ENCODE results near the gene PIEZO2. TPM values are rescaled to one million over a fixed set of nuclear protein-coding genes. Genes with fewer than 3 reads are reported as not detected.
"Not testable (repeated sequence)": the region's sequence is repeated elsewhere in the genome, so short reads cannot be mapped to it uniquely, and the experiment has no call there.

PIEZO2 gene
- total RNA-seq, 2 experiments from 2014 or later = not detected

- ChIA-PET CTCF (no interaction called here), POLR2A (no interaction called here)
- ATAC-seq (ENCODE audit: poor library complexity) = no peak
- H3K9me3 ChIP-seq (ENCODE audit: control insufficient read depth in 1 of 2, insufficient read depth in 1 of 2, low read length in 2 of 2) = peaks cover 0 to 5% of the 10 kb centered on the region in 2 experiments
- H3K36me3 ChIP-seq (ENCODE audit: insufficient read depth, low read length) = no peaks in the 10 kb centered on the region
- Mint-ChIP-seq H3K4me3 (no peak overlapping the region), H3K27ac (no peak overlapping the region), H3K4me1 (ENCODE audit: low read depth) (no peaks in the 10 kb centered on the region), H3K9me3 (no peaks in the 10 kb centered on the region), H3K36me3 (ENCODE audit: low read depth) (no peaks in the 10 kb centered on the region), H3K27me3 (no peaks in the 10 kb centered on the region)
- H3K27ac ChIP-seq (ENCODE audit: low read depth in 1 of 2, low read length in 2 of 2) = no peak overlapping the region
- DNase-seq = no peak
- no peaks in the 10 kb centered on the region for H3K4me1 ChIP-seq (ENCODE audit: insufficient read depth, low read length)
- TF ChIP-seq, protein P1, sequence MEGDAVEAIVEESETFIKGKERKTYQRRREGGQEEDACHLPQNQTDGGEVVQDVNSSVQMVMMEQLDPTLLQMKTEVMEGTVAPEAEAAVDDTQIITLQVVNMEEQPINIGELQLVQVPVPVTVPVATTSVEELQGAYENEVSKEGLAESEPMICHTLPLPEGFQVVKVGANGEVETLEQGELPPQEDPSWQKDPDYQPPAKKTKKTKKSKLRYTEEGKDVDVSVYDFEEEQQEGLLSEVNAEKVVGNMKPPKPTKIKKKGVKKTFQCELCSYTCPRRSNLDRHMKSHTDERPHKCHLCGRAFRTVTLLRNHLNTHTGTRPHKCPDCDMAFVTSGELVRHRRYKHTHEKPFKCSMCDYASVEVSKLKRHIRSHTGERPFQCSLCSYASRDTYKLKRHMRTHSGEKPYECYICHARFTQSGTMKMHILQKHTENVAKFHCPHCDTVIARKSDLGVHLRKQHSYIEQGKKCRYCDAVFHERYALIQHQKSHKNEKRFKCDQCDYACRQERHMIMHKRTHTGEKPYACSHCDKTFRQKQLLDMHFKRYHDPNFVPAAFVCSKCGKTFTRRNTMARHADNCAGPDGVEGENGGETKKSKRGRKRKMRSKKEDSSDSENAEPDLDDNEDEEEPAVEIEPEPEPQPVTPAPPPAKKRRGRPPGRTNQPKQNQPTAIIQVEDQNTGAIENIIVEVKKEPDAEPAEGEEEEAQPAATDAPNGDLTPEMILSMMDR (IDR thresholded peaks at IDR 0.05) = no peak
- intact Hi-C loops (cut with DNase I, micrococcal nuclease) = no loop called here
- H3K4me3 ChIP-seq (ENCODE audit: low read length) = no peak overlapping the region
- H3K27me3 ChIP-seq (ENCODE audit: control insufficient read depth in 1 of 2, insufficient read depth in 2 of 2, low read length in 2 of 2) = peaks cover 0 to 4% of the 10 kb centered on the region in 2 experiments
Measured at GRCh38 chr18:10660179-10660884, 489.0 kb downstream of the PIEZO2 start.

DNA sequence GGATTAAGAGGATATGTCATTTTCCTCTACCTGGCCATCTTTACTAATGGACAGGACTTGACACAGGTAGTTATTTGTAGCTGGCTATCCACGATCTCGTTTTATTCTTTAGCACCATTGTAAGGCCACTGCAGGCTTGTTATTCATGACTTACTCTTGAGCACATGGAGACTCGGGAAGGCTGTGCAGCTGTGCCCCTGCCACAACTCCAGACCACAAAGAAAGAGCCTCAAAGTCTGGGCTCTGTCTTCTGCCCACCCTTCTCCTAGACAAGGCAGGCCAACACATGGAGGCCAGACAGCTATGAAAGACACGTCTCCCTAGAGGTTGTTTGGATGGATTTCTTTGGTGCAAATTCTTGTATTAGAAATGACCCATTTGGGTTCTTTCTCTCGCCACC is 489.8 kb downstream of the PIEZO2 start:
- Histone ChIP-seq H3K4me3 (ENCODE audit: low read length) (no peak overlapping the region), H3K27me3 (ENCODE audit: control insufficient read depth in 1 of 2, insufficient read depth in 2 of 2, low read length in 2 of 2) (peaks cover 0 to 4% of the 10 kb centered on the region in 2 experiments), H3K4me1 (ENCODE audit: insufficient read depth, low read length) (no peaks in the 10 kb centered on the region), H3K9me3 (ENCODE audit: control insufficient read depth in 1 of 2, insufficient read depth in 1 of 2, low read length in 2 of 2) (peaks cover 0 to 5% of the 10 kb centered on the region in 2 experiments), H3K27ac (ENCODE audit: low read depth in 1 of 2, low read length in 2 of 2) (no peak overlapping the region), H3K36me3 (ENCODE audit: insufficient read depth, low read length) (no peaks in the 10 kb centered on the region)
- Mint-ChIP-seq H3K4me1 (ENCODE audit: low read depth) (no peaks in the 10 kb centered on the region), H3K27me3 (no peaks in the 10 kb centered on the region), H3K4me3 (no peak overlapping the region), H3K27ac (no peak overlapping the region), H3K9me3 (no peaks in the 10 kb centered on the region), H3K36me3 (ENCODE audit: low read depth) (no peaks in the 10 kb centered on the region)
- ChIA-PET POLR2A (no interaction called here), CTCF (no interaction called here)
- TF ChIP-seq, protein P1 (IDR thresholded peaks at IDR 0.05) = no peak
- DNase-seq = no peak
- no peak for ATAC-seq (ENCODE audit: poor library complexity)
- intact Hi-C loops (cut with DNase I, micrococcal nuclease) = no loop called here

DNA sequence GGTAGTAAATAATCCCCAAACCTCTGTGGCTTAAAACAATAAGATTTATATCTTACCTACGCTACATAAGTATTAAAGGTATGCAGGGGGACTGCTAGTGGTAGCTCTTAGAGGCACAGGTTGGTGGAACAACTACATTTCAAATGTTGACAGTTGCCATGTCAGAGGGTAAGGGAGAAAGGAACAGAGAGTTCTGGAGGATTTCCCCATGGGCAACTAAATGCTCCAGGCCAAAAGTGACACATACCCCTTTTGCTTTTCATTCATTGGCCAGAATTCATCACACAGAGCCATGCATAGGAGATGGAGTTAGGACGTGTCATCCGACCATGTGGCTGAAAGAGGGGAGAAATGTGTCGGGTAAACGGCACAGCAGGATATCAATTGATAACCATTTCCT is 490.4 kb downstream of the PIEZO2 start:
- no peak overlapping the region for H3K4me3 Mint-ChIP-seq

DNA sequence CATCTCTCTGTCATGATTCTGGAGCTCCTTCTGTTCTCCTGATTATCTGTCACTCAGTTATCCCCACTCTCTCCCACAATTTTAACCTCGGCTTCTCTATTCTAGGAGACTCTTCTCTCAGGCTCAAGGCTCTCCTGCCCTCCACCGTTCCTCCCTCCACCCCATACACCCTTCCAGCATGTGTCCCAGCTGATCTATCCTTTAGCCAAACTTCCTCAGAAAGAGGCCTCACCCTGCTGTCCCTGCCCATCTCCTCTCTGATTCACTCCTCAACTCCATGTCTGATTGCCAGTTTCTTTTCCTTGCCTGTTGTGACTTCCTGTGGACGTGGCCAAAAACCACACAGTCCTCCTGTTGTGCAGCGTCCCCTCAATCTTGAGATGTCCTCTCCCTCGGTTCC is 505.4 kb downstream of the PIEZO2 start:
- H3K27ac Mint-ChIP-seq; CTCF ChIA-PET; POLR2A ChIA-PET; H3K4me3 Mint-ChIP-seq; H3K27me3 ChIP-seq (ENCODE audit: control insufficient read depth in 1 of 2, insufficient read depth in 2 of 2, low read length in 2 of 2); H3K36me3 Mint-ChIP-seq (ENCODE audit: low read depth); intact Hi-C loops (cut with DNase I, micrococcal nuclease); H3K27me3 Mint-ChIP-seq; H3K4me3 ChIP-seq (ENCODE audit: low read length); H3K4me1 ChIP-seq (ENCODE audit: insufficient read depth, low read length); ATAC-seq (ENCODE audit: poor library complexity); H3K36me3 ChIP-seq (ENCODE audit: insufficient read depth, low read length); H3K9me3 ChIP-seq (ENCODE audit: control insufficient read depth in 1 of 2, insufficient read depth in 1 of 2, low read length in 2 of 2); H3K9me3 Mint-ChIP-seq; H3K4me1 Mint-ChIP-seq (ENCODE audit: low read depth); DNase-seq; H3K27ac ChIP-seq (ENCODE audit: low read depth in 1 of 2, low read length in 2 of 2): not testable (repeated sequence)

More for the DNA sequence above, 490.4 kb downstream of the PIEZO2 start:
- no peak overlapping the region for H3K4me3 ChIP-seq (ENCODE audit: low read length)
- H3K4me1 ChIP-seq (ENCODE audit: insufficient read depth, low read length) = no peaks in the 10 kb centered on the region
- DNase-seq (no peak), ATAC-seq (ENCODE audit: poor library complexity) (no peak)
- H3K36me3 ChIP-seq (ENCODE audit: insufficient read depth, low read length) = no peaks in the 10 kb centered on the region
- TF ChIP-seq, protein P1 (IDR thresholded peaks at IDR 0.05) = no peak
- peaks cover 0 to 4% of the 10 kb centered on the region in 2 experiments for H3K27me3 ChIP-seq (ENCODE audit: control insufficient read depth in 1 of 2, insufficient read depth in 2 of 2, low read length in 2 of 2)
- Mint-ChIP-seq H3K27ac (no peak overlapping the region), H3K9me3 (no peaks in the 10 kb centered on the region), H3K27me3 (no peaks in the 10 kb centered on the region), H3K4me1 (ENCODE audit: low read depth) (no peaks in the 10 kb centered on the region), H3K36me3 (ENCODE audit: low read depth) (no peaks in the 10 kb centered on the region)
- H3K27ac ChIP-seq (ENCODE audit: low read depth in 1 of 2, low read length in 2 of 2) = no peak overlapping the region
- intact Hi-C loops (cut with DNase I, micrococcal nuclease) = no loop called here
- H3K9me3 ChIP-seq (ENCODE audit: control insufficient read depth in 1 of 2, insufficient read depth in 1 of 2, low read length in 2 of 2) = peaks cover 0 to 5% of the 10 kb centered on the region in 2 experiments
- CTCF ChIA-PET = no interaction called here
- POLR2A ChIA-PET = no interaction called here

- H3K9me3 Mint-ChIP-seq; H3K36me3 Mint-ChIP-seq (ENCODE audit: low read depth); H3K27me3 Mint-ChIP-seq; DNase-seq; H3K27ac ChIP-seq (ENCODE audit: low read depth in 1 of 2, low read length in 2 of 2); H3K4me1 Mint-ChIP-seq (ENCODE audit: low read depth); H3K27ac Mint-ChIP-seq; H3K4me3 Mint-ChIP-seq; H3K9me3 ChIP-seq (ENCODE audit: control insufficient read depth in 1 of 2, insufficient read depth in 1 of 2, low read length in 2 of 2); H3K4me1 ChIP-seq (ENCODE audit: insufficient read depth, low read length); ATAC-seq (ENCODE audit: poor library complexity); H3K4me3 ChIP-seq (ENCODE audit: low read length); H3K27me3 ChIP-seq (ENCODE audit: control insufficient read depth in 1 of 2, insufficient read depth in 2 of 2, low read length in 2 of 2); intact Hi-C loops (cut with DNase I, micrococcal nuclease); CTCF ChIA-PET; POLR2A ChIA-PET; H3K36me3 ChIP-seq (ENCODE audit: insufficient read depth, low read length): not testable (repeated sequence)
Measured at GRCh38 chr18:10642915-10643524, 506.3 kb downstream of the PIEZO2 start.

All from CD4-positive, alpha-beta T cell (primary cell).